ACHN (cell line): ENCODE results near the gene FGD2.

ENCODE experiments used
- DNase-seq: peaks from one replicate; pipeline ENCODE4 v3.0.0-alpha.2; 2015
- in situ Hi-C: cut with HindIII; loops from 2 replicates; pipeline ENCODE4 v1.10.0; 2017; ENCODE audit warnings: low sequenced_read_pairs, low pct_ligation_motif_present, low pct_unique_long_range_greater_than_20kb

FGD2 gene

GRCh38 chr6:37011656-37012378 lies 6.4 kb downstream of the FGD2 start:
- DNase-seq: no peak
- in situ Hi-C loops: no loop called here

- DNase-seq: no peak
- in situ Hi-C loops: no loop called here
These were observed 8.3 kb downstream of the FGD2 start for GRCh38 chr6:37013516-37014491.

DNA sequence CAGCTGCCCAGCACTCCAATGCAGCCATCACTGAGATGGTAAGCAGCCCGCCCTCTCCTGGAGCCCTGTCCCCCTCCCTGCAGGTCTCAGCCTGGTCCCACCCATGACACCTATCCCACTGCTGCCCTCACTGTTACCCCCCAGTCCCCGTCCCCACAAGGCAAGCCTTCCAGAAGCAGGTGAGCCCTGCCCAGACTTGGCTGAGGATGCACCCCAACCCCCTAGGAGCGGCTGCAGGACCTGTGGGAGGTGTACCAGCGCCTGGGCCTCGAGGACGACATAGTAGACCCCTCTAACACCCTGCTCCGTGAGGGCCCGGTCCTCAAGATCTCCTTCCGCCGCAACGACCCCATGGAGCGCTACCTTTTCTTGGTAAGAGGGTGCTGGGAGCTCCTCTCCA lies 9.2 kb downstream of the FGD2 start:
- in situ Hi-C loops: no loop called here
- no peak for DNase-seq

GRCh38 chr6:37015532-37015931 lies 10.1 kb downstream of the FGD2 start:
- no peak for DNase-seq
- in situ Hi-C loops: no loop called here

GRCh38 chr6:37016995-37017394 lies 11.5 kb downstream of the FGD2 start:
- in situ Hi-C loops: no loop called here
- no peak for DNase-seq

DNA sequence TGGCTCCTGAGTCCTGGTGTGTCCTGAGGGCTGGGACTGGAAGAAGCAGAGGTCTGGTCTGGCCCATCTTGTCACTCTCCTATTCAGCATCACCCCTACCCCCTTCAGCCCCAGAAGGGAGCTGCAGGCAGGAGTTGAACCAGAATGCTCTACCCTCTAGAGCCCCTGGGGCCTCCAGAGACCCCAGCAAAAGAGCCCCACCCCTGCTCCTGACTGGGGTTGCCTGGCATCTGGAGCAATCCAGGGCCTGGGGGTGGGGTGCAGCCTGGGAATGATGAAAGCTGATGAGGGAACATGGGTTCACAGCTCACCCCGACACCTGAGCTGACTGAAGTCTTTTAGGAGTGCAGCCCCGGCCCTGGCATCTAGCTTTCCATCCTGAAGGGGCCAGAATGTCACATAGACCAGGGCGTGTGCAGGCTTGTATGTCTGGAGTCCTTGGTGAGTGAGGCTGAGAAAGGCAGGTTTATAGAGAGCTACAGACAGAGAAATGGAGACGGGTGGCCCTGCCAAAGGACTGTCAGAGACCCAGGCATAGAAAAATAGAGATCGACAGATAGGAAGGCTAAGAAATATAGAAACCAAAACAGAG lies 12.2 kb downstream of the FGD2 start:
- no peak for DNase-seq
- in situ Hi-C loops: no loop called here

DNA sequence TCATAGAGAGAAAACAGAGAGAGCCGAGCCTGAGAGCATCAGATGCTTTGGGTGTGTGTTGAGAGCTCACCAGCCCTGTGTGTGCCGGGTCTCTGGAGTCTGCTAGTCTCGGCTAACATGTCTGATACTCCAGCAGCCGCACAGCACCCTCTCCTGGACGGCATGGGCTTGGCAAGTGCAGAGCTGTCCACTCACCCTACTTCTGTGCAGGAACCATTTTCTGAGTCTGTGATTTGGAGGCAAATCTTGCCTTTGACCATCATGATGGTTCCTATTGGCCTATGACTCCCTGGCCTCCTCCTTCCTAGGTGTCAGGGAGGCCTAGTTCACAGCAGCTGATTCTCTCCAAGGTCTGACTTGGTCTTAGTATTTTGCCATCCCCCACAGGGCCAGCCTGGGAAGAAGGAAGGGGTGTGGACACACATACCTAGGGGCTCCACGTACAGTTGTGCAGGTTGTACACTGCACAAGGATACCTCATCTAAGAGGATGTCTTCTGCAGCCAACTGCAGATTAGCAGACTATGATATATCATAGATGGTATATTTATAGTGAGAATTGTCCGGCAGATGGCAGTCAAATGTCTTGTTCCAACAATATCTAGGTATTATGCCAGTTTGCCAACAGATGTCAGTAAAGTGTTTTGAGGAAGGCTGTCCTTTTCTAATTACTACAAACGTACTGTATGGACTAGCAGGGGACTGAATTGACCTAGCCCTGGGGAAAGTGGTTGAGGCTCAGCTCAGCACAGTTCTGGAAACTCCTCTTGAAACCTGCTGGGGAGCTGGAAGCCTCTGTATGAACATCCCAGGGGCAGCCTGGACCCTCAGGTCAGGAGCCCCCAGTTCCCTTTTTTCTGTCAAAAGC lies 13.0 kb downstream of the FGD2 start:
- in situ Hi-C loops: no loop called here

DNA sequence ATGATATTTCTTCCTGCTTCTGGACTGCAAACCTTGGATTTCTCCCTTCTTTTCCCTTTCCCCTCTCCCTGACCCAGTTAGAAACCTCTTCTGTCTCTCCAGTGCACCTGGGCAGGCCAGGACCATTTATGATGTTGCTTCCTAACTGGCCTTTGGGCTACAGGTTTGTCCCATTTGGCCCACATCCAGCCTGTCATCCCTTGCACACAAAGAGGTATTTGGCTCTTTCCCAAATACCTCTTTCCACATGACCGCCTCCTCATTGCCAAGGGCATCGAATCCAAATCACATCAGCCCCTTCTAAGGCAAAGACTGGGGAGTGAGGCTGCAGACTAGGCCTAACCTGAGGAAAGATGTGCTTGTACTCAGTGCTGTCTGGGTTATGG lies 13.6 kb downstream of the FGD2 start:
- in situ Hi-C loops: no loop called here
- DNase-seq: peak; percentile 22

More for the DNA sequence above, 13.0 kb downstream of the FGD2 start:
- DNase-seq: peak; percentile 85

- DNase-seq: no peak
- in situ Hi-C loops: no loop called here
These were observed 14.9 kb downstream of the FGD2 start for GRCh38 chr6:37020381-37020780.

DNA sequence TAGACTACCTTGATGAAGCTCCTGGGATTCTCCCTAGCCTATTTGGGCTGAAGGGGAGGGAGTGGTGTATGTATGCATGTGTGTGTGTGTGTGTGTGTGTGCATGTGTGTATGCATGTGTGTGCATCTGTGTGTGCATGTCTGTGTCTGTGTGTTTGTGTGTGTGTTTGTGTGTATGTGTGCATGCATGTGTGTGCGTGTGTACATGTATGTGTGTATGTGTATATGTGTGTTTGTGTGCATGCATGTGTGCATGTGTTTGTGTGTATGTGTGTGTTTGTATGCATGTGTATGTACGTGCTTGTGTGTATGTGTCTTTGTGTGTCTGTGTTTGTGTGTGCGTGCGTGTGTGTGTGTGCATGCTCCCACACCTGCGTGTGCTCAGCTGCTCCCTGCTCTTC lies 15.4 kb downstream of the FGD2 start:
- in situ Hi-C loops: no loop called here
- DNase-seq: no peak

- in situ Hi-C loops: no loop called here
These were observed 16.1 kb downstream of the FGD2 start for GRCh38 chr6:37021356-37022129.

DNA sequence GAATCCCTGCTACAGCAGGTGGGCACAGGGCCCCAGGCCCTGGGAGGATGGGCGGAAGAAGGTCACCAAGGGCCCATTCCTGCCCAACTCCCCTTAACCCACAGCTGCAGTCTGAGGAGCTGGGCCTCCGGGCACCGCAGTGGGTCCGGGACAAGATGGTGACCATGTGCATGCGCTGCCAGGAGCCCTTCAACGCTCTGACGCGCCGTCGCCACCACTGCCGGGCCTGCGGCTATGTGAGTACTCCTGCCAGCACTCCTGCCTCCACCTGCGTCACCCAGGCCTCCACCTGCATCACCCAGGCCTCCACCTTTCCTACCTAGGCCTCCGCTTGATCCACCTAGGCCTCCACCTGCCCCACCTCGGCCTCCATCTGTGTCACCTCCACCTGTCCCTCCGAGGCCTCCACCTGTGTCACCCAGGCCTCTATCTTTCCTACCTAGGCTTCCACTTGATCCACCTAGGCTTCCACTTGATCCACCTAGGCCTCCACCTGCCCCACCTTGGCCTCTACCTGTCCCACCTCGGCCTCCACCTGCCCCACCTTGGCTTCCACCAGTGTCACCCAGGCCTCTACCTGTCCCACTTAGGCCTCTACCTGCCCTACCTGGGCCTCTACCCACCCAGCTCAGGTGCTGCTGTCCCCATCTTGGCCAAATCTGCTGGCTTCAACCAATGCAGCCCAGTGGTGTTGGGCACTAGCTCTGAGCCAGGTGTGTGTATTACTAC lies 16.8 kb downstream of the FGD2 start:
- in situ Hi-C loops: no loop called here
- DNase-seq: no peak

More at GRCh38 chr6:37021356-37022129, 16.1 kb downstream of the FGD2 start:
- DNase-seq: peak; percentile 34

DNA sequence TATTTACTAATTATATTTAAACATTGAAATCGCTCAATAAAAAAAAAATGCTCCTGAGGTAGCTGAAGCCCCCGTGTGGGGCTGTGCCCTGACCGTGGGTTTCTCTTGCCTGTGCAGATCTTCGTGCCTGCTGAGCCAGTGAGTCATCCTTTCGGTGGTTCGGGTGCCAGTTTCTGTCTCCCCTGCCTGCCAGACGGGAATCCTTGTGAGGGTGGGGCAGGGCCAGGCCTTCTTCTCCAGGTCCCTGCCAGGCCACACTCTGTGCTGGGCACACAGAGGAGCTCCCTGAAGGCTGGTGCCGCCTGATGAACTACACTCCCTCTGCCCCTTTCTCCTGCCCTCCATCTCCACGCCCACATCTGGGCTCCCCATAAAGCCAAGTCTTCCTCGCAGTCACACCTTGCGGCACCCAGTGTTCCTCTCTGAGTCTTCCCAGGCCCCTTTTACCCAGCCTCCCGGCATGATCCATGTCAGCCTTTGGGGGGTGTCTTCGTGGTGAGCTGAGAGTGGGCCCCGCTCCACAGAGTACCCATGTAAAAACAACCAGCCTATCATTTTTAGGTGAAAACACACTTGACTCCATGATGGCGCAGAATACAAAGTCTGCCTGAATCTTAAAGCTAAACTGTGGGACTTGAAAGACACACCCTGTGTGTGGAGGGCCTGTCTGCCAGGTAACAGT lies 19.3 kb downstream of the FGD2 start:
- in situ Hi-C loops: no loop called here

GRCh38 chr6:37025621-37026466 lies 20.4 kb downstream of the FGD2 start:
- in situ Hi-C loops: no loop called here
- no peak for DNase-seq

More for the DNA sequence above, 19.3 kb downstream of the FGD2 start:
- peak; percentile 70 for DNase-seq

GRCh38 chr6:37027036-37027720 lies 21.7 kb downstream of the FGD2 start:
- in situ Hi-C loops: no loop called here
- DNase-seq: no peak
